K562 (cell line): ENCODE data around the gene SEC61G. TPM values are rescaled to one million over a fixed set of nuclear protein-coding genes. Genes with fewer than 3 reads are reported as not detected.

Source experiments
- AFF4 ChIP-seq: sonication (generic); formaldehyde crosslinking; IDR thresholded peaks from 2 replicates; pipeline ENCODE4 v1.8.0; 2023; ENCODE audit warnings: mild to moderate bottlenecking, missing genetic modification reagents
- DLX4 ChIP-seq: fragments of 250-450 bp; sonication (Bioruptor Pico); IDR thresholded peaks from 2 replicates; pipeline ENCODE4 v1.6.1; 2021; ENCODE audit warnings: mild to moderate bottlenecking
- DNMT1 ChIP-seq: fragments of 450-650 bp; IDR thresholded peaks from 2 replicates; pipeline ENCODE4 v1.6.1; 2016; ENCODE audit warnings: antibody characterized with exemption, mild to moderate bottlenecking
- FOXO4 ChIP-seq: fragments of 450-650 bp; formaldehyde crosslinking; IDR thresholded peaks from 2 replicates; pipeline ENCODE4 v1.4.0; 2020; ENCODE audit warnings: mild to moderate bottlenecking, moderate library complexity
- GABPA ChIP-seq: fragments of 200-800 bp; sonication (Bioruptor generic); conservative IDR thresholded peaks from 2 replicates; pipeline ENCODE4 v1.6.1; 2016; ENCODE audit warnings: low read depth, missing genetic modification characterization, missing compliant biosample characterization
- GTF2E2 ChIP-seq: fragments of 200-800 bp; sonication (Bioruptor generic); IDR thresholded peaks from 2 replicates; pipeline ENCODE4 v1.6.1; 2016; ENCODE audit warnings: missing genetic modification characterization, missing compliant biosample characterization
- JUNB ChIP-seq: fragments of 450-650 bp; formaldehyde crosslinking; conservative IDR thresholded peaks from 2 replicates; pipeline ENCODE4 v1.4.0; 2020; ENCODE audit warnings: mild to moderate bottlenecking
- KLF1 ChIP-seq: fragments of 450-650 bp; IDR thresholded peaks from 2 replicates; pipeline ENCODE4 v1.6.1; 2016; ENCODE audit warnings: missing genetic modification characterization, missing compliant biosample characterization
- PHF21A ChIP-seq: fragments of 450-650 bp; IDR thresholded peaks from 2 replicates; pipeline ENCODE4 v1.6.1; 2017; ENCODE audit warnings: low read depth, borderline replicate concordance
- RAD21 ChIP-seq, 2 experiments: fragments of 250-450 bp in 1 of 2; fragments of 450-650 bp in 1 of 2; sonication (Bioruptor Pico) in 1 of 2; formaldehyde crosslinking in 1 of 2; IDR thresholded peaks in 1 of 2; conservative IDR thresholded peaks in 1 of 2; 2 replicates each; pipeline versions ENCODE4 v1.4.0 to v1.8.0; 2020 to 2022; ENCODE audit warnings: mild to moderate bottlenecking in 2 of 2, moderate library complexity in 1 of 2
- RBFOX2 ChIP-seq: fragments of 200-400 bp; formaldehyde crosslinking; IDR thresholded peaks from 2 replicates; pipeline ENCODE4 v1.6.1; 2017; ENCODE audit warnings: low read depth, mild to moderate bottlenecking, low read length, moderate library complexity
- RBM34 ChIP-seq: fragments of 200-400 bp; formaldehyde crosslinking; IDR thresholded peaks from 2 replicates; pipeline ENCODE4 v1.6.1; 2018; ENCODE audit warnings: low read length, borderline replicate concordance; ENCODE audit not compliant: insufficient read depth
- RREB1 ChIP-seq: fragments of 250-450 bp; sonication (Bioruptor Pico); IDR thresholded peaks from 2 replicates; pipeline ENCODE4 v1.4.0; 2020
- ZNF511 ChIP-seq: sonication (generic); formaldehyde crosslinking; IDR thresholded peaks from 2 replicates; pipeline ENCODE4 v1.8.0; 2022; ENCODE audit warnings: mild to moderate bottlenecking, missing genetic modification reagents
- polyA plus RNA-seq, 8 experiments: library from polyadenylated mRNA; depleted of rRNA in 4 of 8; stranded (reverse) in 5 of 8; unstranded in 3 of 8; fragments of >200 nt; fragmentation: Nextera tagmentation in 2 of 8; fragmentation: Illumina TruSeq in 1 of 8; extraction: Ambion mirVana in 2 of 8; extraction: Trizol in 1 of 8; gene quantifications; 2 replicates each; pipeline versions ENCODE4 v1.2.1 to v1.2.3, GENCODE V29; 2011 to 2014; ENCODE audit warnings: inconsistent platforms in 1 of 8, missing spikeins in 1 of 8
- total RNA-seq, 7 experiments: library from RNA; depleted of rRNA in 6 of 7; stranded (reverse); fragments of >200 nt in 6 of 7; fragmentation: Illumina TruSeq in 2 of 7; extraction: Trizol in 2 of 7; gene quantifications; 2 replicates each; pipeline versions ENCODE4 v1.2.1 to v1.2.3, GENCODE V29; 2011 to 2021; ENCODE audit warnings: low replicate concordance in 1 of 7

SEC61G gene
- total and polyA plus RNA-seq, 9 of the 15 experiments (the other 6 are each of a cell fraction or from before 2014, with no cell fraction given) = 138 to 565 (median 223) TPM

GRCh38 chr7:54758702-54759592 is at the start of gene SEC61G (continued):
- TF ChIP-seq RREB1 (no peak), RAD21 (CRISPR knock-in tag; conservative IDR thresholded peaks at IDR 0.05 in 1 of 2, IDR thresholded peaks at IDR 0.05 in 1 of 2) (no peak), GABPA (tag) (peak; percentile 96), RBFOX2 (peak; percentile 98), RBM34 (no peak), ZNF511 (CRISPR knock-in tag) (no peak), AFF4 (0 out of 2 replicates have a peak, but pooled peaks have one; percentile 9), KLF1 (tag) (peak; percentile 87), PHF21A (no peak), DLX4 (CRISPR knock-in tag) (no peak), DNMT1 (no peak), FOXO4 (CRISPR knock-in tag) (no peak), JUNB (CRISPR knock-in tag) (no peak), GTF2E2 (tag) (peak; percentile 39)
